ENCODE results near the gene TYW1.
"Not testable (repeated sequence)": the region's sequence is repeated elsewhere in the genome, so short reads cannot be mapped to it uniquely, and the experiment has no call there.

TYW1 gene

DNA sequence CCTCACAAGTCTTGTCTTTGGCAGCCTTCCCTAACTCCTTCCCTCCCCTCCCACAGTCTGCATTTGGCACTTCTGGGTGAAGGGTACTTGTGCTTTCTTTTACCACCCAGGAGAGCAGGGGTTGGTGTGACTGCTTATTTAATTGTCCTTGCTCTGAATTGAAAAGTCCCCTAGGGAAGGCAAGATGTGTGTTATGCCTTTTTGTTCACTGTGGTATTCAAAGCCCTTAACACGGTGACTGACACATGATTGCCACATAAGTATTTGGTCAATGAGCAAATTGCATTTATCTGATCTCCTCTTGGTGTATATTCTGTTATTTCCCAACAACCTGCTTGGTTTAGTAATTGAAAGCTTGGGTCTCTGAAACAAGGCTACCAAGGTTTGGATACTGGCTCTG, 134.1 kb downstream of the TYW1 start:
- in situ Hi-C loops (cut with HindIII; ENCODE audit: low pct_unique_long_range_greater_than_20kb, low sequenced_read_pairs): not testable (repeated sequence)
- DNase-seq (ENCODE audit: low read depth in 1 of 2, low spot score in 1 of 2): peak in 1 of 2 experiments; percentile 23

DNA sequence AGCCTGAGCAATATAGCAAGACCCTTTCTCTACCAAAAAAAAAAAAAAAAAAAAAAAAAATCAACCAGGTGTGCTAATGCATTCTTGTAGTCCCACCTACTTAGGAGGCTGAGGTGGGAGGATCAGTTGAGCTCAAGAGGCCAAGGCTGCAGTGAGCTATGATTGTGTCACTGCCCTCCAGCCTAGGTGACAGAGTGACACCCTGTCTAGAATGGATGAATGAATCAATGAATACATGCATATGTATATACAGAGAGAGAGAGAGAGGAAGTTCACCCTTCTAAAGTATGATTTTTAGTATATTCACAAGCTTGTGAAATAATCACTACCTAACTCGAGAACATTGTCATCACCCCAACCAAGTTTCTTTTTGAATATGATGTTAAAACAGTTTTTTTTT, 138.3 kb downstream of the TYW1 start:
- in situ Hi-C loops (cut with HindIII; ENCODE audit: low pct_unique_long_range_greater_than_20kb, low sequenced_read_pairs); DNase-seq (ENCODE audit: low read depth in 1 of 2, low spot score in 1 of 2): not testable (repeated sequence)

DNA sequence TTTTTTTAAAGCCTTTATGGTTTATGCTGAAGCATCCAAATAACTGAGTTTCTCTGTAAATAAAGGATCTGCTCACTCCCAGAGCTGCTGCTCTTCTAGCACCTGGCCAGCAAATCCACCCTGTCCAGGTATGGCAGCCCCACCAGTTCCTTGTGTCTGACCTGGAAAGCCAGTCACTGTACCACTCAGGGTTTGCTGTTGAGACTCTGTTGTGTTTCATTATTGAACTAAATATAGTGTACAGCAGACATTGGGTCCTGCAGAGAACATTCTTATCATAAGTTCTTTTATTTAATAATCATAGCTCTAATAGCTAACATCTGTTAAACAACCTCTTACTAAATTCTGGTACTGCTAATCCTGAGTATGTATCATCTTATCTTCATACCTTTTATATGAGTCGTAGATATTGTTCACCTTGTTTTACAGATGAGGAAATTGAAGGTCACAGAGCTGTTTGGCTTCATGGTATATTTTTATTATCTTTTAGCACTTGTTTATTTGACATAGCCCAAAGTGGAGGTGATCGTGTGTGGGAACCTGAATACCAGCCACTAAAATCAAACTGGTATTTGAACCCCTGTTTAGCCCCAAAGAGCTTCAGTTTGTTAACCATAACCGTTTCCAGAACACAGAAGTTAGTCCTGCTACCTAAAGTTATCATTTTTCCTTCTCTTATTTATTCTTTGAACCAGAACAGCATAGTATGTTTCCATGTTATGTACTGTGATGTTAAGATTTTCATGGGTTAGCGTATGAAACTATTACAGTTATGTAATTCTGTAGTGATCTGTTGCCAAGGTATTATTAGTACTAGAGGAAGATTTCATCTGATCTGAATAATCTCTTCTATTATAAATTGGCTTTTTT, 139.2 kb downstream of the TYW1 start:
- in situ Hi-C loops (cut with HindIII; ENCODE audit: low pct_unique_long_range_greater_than_20kb, low sequenced_read_pairs): not testable (repeated sequence)

DNA sequence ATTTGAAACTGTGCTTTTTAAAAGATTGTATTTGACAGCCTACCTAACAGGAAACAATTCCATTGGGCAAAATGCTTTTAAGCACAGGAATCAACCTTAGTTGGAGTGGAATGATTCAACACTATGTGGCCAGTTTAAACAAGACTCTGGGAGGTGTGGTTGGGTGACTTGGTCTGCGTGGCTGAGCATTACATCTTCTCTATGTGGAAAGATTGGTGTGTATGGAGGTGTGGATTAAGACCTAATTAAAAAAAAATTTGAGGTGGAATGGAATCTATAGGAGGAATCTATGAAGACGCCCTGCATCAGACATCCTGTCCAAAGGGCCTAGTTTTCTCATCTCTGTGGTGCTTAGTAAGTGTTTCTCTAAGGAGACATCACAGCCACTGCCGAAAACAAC, 140.9 kb downstream of the TYW1 start:
- in situ Hi-C loops (cut with HindIII; ENCODE audit: low pct_unique_long_range_greater_than_20kb, low sequenced_read_pairs); DNase-seq (ENCODE audit: low read depth in 1 of 2, low spot score in 1 of 2): not testable (repeated sequence)

More for the DNA sequence above, 139.2 kb downstream of the TYW1 start:
- not testable (repeated sequence) for DNase-seq (ENCODE audit: low read depth in 1 of 2, low spot score in 1 of 2)

DNA sequence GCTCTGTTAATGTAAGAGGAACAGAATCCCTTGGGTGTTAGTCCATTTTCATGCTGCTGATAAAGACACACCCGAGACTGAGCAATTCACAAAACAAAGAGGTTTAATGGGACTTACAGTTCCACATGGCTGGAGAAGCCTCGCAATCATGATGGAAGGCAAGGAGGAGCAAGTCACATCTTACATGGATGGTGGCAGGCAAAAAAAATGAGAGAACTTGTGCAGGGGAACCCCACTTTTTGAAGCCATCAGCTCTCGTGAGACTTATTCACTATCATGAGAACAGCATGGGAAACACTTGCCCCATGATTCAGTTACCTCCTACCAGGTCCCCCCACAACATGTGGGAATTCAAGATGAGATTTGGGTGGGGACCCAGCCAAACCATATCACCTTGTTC, 143.2 kb downstream of the TYW1 start:
- DNase-seq (ENCODE audit: low read depth in 1 of 2, low spot score in 1 of 2); in situ Hi-C loops (cut with HindIII; ENCODE audit: low pct_unique_long_range_greater_than_20kb, low sequenced_read_pairs): not testable (repeated sequence)

DNA sequence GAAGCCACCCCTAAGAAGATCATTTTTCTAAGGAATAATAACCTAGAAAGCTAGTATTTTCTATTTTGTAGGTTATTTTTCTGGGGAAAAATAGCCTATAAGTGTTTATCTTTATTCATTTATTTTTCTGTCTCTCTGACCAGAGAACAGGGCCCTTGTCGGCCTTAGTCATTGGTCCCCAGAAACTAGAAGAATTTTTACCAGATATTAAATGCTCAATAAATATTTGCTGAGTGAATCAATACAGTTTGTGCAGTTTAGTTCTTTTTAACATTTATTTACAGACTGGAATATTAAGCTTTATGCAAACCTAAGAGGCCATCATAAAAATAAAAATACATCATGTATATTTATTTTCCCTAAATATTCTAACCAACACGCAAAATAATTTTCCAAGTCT, 144.4 kb downstream of the TYW1 start:
- DNase-seq (ENCODE audit: low read depth in 1 of 2, low spot score in 1 of 2); in situ Hi-C loops (cut with HindIII; ENCODE audit: low pct_unique_long_range_greater_than_20kb, low sequenced_read_pairs): not testable (repeated sequence)

DNA sequence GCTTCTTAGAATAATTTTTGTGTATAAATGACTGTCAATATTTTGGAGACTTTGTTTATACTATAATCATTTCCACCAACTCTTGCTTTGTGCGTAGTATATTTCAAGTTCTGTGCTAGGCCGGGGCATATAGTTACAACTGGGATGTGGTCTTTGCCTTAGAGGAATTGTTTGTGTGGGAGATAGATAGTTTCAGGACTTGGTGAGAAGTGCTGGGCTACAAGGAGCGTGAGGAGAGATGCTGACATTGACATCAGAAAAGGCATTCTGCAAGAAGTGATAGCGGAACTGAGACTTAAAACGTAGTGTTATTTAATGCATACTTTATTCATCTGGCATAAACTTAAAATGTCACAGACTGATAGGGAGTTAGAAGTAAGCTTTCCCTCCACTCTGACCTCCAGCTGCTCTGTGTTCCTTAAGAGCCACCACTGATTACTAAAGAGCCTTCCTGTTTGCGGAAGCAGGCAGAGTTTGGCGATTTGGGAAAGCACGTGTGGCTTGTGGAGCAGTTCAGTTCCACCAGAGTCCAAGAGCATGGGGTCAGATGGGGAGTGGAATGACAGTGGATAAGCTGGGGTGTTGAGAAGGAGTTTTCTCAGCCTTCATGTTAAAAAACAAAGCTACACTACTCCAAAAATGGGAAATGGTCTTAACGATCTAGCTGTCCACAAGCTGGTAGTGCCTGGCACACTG, 146.6 kb downstream of the TYW1 start:
- DNase-seq (ENCODE audit: low read depth in 1 of 2, low spot score in 1 of 2); in situ Hi-C loops (cut with HindIII; ENCODE audit: low pct_unique_long_range_greater_than_20kb, low sequenced_read_pairs): not testable (repeated sequence)

DNA sequence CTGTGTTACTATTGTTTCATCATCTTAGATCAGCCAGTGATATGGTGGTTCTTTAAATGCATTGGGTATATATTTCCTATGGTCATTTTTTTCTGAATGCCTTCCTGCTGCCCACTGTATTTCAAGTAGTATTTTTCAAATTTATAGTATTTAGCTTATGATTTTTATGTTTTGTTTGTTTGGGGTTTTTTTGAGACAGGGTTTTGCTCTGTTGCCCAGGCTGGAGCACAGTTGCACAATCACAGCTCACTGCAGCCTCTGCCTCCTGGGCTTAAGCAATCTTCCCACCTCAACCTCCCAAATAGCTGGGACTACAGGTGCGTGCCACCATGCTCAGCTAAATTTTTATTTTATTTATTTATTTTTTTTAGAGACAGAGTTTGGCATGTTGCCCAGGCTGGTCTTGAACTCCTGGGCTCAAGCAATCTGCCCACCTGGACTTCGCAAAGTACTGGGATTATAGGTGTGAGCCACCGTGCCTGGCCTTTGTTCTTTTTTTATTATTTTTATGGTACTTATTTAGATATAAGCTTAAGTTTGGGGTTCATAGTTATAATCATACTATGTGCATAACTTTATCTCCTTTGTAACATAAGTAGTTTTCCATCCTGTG, 149.1 kb downstream of the TYW1 start:
- DNase-seq (ENCODE audit: low read depth in 1 of 2, low spot score in 1 of 2); in situ Hi-C loops (cut with HindIII; ENCODE audit: low pct_unique_long_range_greater_than_20kb, low sequenced_read_pairs): not testable (repeated sequence)

DNA sequence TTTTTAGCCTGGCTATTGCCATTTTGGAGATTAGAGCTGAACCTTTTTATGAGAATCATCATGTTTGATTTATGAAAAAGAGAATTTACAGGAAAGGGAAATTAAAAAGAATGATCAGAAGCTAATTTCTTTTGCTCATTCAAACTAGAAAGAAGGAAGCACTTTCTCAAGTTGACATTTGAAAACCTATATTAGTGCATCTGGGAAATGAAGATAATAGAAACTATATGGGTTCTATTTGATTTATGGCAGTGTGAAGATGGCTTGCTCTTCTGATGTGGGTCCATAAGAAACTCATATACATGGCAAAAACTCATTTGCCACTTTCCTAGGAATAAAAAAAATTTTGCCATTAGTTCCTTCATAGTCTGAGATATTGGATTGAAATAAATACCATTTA, 152.5 kb downstream of the TYW1 start:
- DNase-seq (ENCODE audit: low read depth in 1 of 2, low spot score in 1 of 2); in situ Hi-C loops (cut with HindIII; ENCODE audit: low pct_unique_long_range_greater_than_20kb, low sequenced_read_pairs): not testable (repeated sequence)

DNA sequence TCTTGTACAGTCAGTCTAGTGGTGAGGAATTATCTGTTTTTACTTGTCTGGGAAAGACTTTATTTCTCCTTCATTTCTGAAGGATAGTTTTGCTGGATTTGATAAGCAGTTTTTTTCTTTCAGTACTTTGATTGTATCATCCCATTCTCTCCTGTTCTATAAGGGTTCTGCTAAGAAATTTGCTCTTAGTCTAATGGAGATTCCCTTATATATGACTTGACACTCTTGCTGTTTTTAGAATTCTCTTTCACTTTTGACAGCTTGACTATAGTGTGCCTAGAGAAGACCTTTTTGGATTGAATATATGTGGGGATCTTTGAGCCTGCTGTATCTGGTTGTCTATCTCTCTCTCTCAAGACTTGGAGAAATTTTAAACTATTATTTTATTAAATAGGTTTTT, 157.7 kb downstream of the TYW1 start:
- DNase-seq (ENCODE audit: low read depth in 1 of 2, low spot score in 1 of 2); in situ Hi-C loops (cut with HindIII; ENCODE audit: low pct_unique_long_range_greater_than_20kb, low sequenced_read_pairs): not testable (repeated sequence)

DNA sequence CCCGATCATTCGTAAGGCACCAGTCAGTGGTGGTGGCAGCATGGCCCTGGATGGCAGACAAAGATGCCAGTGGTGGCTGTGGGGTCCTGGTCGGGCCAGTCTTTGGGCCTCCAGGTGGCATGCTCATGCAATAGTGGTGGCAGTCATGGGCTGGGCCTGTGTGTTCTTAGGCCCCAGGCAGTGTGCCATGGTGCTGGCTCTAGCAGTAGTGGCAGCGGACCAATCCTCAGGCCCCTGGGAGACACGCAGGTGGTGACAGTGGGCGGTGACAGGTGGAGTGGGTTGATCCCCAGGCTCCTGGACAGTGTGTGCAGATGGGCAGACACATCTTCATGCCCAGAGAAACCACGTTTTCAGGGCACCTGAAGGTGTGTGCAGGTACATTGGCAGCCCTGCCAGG, 159.4 kb downstream of the TYW1 start:
- in situ Hi-C loops (cut with HindIII; ENCODE audit: low pct_unique_long_range_greater_than_20kb, low sequenced_read_pairs): not testable (repeated sequence)

DNA sequence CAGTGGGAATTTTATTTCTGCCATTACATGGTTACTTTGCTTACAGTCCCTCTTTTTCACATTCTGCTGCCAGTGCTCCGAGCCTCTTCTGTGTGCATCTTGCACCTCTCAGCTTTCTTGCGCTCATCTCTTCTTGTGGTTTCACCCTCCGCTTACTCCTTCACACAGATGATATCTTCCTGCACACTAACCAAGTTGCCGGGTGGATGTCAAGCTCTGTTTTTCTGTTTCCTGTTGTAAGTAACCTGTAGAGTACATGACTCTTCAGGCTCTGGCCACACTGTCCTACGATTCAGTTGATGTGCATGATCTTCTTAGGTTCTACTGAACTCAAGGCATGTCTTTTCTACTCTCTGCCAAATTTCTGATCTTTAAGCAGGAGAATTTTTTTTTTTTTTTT, 166.7 kb downstream of the TYW1 start:
- in situ Hi-C loops (cut with HindIII; ENCODE audit: low pct_unique_long_range_greater_than_20kb, low sequenced_read_pairs); DNase-seq (ENCODE audit: low read depth in 1 of 2, low spot score in 1 of 2): not testable (repeated sequence)

More for the DNA sequence above, 159.4 kb downstream of the TYW1 start:
- not testable (repeated sequence) for DNase-seq (ENCODE audit: low read depth in 1 of 2, low spot score in 1 of 2)

DNA sequence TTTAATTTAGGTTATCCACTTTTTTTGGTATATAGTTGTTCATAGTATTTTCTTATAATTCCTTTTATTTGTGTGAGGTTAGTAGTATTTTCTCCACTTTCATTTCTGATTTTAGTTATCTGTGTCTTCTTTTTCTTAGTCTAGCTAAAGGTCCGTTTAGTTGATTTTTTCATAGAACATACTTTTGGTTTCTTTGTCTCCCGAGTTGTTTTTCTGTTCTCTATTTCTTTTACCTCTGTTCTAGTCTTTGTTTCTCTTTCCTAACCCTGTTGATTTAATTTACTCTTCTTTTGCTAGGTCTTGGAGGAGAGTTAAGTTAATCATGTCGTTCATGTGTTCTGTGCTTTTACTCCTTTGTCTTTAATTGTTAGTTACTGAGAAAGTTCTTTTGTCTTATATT, 174.5 kb downstream of the TYW1 start:
- DNase-seq (ENCODE audit: low read depth in 1 of 2, low spot score in 1 of 2); in situ Hi-C loops (cut with HindIII; ENCODE audit: low pct_unique_long_range_greater_than_20kb, low sequenced_read_pairs): not testable (repeated sequence)

DNA sequence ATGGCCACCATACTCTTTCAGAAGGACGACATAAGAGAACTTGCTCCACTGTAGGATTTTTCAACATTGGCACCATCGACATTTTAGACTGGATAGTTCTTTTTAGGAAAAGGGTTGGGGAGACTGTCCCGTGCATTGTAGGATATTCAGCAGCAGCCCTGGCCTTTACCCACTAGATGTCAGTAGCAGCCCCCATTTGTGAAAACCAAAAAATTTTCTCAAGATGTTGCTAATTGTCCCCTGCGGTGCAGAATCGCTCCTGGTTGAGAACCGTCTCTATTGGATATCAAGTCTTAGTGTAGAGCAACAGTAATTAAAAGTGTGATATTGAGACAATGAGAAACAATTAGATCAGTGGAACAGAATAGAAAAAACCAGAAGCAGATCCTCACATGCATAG, 180.1 kb downstream of the TYW1 start:
- in situ Hi-C loops (cut with HindIII; ENCODE audit: low pct_unique_long_range_greater_than_20kb, low sequenced_read_pairs); DNase-seq (ENCODE audit: low read depth in 1 of 2, low spot score in 1 of 2): not testable (repeated sequence)

DNA sequence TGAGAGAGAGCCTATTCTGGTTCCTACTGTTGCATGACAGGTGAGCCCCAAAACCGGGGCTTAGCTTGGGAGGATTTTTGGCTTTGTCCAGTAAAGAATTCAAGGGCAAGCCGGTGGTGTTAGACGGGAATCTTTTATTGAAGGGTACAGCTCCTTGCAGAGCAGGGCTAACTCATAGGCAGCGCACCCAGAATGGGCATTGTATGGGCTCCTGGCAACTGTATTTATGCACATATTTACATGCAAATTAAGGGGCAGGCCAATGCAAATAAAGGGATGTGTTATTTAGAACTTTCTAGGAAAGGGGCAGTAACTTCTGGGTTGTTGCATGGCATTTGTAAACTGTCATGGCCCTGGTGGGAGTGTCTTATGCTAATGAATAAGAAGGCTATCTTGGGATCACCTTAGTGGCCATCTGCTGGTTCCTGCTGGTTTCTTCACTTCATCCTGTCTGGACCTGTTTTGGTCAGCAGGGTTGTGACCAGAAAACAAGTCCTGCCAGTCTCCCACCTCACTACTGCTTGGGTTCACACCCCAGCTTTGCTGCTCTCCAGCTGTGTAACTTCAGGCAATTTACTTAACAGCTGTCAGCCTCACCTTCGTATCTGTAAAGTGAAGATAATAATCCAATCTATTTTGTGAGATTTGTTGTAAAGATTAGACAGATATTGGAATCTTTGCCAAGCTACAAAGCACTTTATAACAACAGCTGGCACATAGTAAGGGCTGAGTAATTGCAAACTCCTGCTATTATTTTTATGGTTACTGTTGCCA, 182.5 kb downstream of the TYW1 start:
- DNase-seq (ENCODE audit: low read depth in 1 of 2, low spot score in 1 of 2): peak in 1 of 2 experiments; percentile 49
- in situ Hi-C loops (cut with HindIII; ENCODE audit: low pct_unique_long_range_greater_than_20kb, low sequenced_read_pairs): not testable (repeated sequence)

DNA sequence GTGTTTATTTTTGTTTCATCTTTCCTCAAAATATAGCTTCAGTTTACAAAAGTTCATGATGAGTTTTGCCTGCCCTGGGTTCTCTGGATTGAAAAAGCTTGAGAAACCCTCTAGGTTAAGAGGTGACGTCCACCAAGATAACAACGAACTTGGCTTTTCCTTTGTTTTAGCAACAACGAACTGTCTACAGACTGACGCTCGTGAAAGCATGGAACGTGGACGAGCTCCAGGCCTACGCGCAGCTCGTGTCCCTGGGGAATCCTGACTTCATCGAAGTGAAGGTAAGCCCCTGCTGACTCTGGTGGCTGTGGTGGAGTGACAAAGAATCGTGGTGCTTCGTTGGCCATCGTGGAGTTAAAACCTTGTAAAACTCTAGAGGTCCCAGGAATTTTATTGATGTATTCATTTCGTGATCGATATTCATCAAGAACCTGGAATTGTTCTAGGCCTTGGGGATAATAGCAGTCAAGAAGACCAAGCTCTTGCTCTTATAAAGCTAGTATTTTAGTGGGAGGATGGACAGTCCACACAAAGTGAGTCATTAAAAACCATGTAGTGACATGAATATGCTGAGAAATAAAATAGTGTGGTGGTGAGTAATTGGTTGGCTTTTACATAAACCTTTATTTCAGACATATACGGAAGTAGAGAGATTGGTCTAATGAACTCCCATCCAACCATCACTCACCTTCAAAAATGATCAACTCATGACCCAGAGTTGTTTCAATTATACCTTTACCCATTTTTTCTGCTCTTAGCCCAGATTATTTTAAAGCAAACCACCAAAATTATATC, 186.5 kb downstream of the TYW1 start:
- DNase-seq (ENCODE audit: low read depth in 1 of 2, low spot score in 1 of 2); in situ Hi-C loops (cut with HindIII; ENCODE audit: low pct_unique_long_range_greater_than_20kb, low sequenced_read_pairs): not testable (repeated sequence)
